ENCODE measurements around the gene CUX1. TPM values are rescaled to one million over a fixed set of nuclear protein-coding genes. Genes with fewer than 3 reads are reported as not detected.

The CUX1 gene
- total RNA-seq, 2 experiments from 2014 or later, result 20.2 to 20.4 TPM

DNA sequence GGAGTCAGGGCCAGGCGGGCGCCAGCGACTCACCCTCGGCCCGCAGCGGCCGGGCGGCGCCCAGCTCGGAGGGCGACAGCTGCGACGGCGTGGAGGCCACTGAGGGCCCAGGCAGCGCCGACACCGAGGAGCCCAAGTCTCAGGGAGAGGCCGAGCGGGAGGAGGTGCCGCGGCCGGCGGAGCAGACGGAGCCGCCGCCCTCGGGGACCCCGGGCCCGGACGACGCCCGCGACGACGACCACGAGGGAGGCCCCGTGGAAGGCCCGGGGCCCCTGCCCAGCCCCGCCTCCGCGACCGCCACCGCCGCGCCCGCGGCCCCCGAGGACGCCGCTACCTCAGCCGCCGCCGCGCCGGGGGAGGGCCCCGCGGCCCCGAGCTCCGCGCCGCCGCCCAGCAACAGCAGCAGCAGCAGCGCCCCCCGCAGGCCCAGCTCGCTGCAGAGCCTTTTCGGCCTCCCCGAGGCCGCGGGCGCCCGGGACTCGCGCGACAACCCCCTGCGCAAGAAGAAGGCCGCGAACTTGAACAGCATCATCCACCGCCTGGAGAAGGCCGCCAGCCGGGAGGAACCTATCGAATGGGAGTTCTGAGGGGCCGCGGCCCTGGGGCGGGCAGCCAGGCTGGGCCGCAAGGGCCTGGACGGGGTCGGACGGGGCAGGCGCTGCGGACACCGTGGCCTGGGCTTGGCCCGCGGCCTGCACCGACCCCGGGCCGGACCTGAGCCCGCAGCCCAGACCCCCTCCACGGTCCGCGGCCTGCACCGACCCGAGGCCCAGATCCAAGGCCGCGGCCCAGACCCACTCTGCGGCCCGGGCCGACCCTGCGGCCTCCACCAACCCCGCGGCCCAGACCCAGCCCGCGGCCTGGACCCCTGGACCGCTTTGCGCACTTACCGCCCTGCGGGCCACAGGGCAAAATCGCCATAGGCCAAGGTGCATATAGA lies 431.3 kb downstream of the CUX1 start:
- peaks cover 4% of the 10 kb centered on the region for H3K36me3 Mint-ChIP-seq (ENCODE audit: low read depth)
- no peaks in the 10 kb centered on the region for H3K27me3 Mint-ChIP-seq
- intact Hi-C loops (cut with micrococcal nuclease), result no loop called here
- TF ChIP-seq, protein P1, sequence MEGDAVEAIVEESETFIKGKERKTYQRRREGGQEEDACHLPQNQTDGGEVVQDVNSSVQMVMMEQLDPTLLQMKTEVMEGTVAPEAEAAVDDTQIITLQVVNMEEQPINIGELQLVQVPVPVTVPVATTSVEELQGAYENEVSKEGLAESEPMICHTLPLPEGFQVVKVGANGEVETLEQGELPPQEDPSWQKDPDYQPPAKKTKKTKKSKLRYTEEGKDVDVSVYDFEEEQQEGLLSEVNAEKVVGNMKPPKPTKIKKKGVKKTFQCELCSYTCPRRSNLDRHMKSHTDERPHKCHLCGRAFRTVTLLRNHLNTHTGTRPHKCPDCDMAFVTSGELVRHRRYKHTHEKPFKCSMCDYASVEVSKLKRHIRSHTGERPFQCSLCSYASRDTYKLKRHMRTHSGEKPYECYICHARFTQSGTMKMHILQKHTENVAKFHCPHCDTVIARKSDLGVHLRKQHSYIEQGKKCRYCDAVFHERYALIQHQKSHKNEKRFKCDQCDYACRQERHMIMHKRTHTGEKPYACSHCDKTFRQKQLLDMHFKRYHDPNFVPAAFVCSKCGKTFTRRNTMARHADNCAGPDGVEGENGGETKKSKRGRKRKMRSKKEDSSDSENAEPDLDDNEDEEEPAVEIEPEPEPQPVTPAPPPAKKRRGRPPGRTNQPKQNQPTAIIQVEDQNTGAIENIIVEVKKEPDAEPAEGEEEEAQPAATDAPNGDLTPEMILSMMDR (IDR thresholded peaks at IDR 0.05), result no peak
- H3K9me3 Mint-ChIP-seq, result no peaks in the 10 kb centered on the region
- no peak overlapping the region for H3K27ac Mint-ChIP-seq
- H3K4me1 Mint-ChIP-seq (ENCODE audit: low read depth), result no peaks in the 10 kb centered on the region
- ATAC-seq, result no peak
- H3K4me3 Mint-ChIP-seq, result no peak overlapping the region
- ChIA-PET CTCF (interaction anchor here (0.6 kb wide), 1 partner anchor 666 kb away, joined by 3 read pairs; no protein-coding TSS in a partner anchor), POLR2A (no interaction called here)
- no peak for DNase-seq

DNA sequence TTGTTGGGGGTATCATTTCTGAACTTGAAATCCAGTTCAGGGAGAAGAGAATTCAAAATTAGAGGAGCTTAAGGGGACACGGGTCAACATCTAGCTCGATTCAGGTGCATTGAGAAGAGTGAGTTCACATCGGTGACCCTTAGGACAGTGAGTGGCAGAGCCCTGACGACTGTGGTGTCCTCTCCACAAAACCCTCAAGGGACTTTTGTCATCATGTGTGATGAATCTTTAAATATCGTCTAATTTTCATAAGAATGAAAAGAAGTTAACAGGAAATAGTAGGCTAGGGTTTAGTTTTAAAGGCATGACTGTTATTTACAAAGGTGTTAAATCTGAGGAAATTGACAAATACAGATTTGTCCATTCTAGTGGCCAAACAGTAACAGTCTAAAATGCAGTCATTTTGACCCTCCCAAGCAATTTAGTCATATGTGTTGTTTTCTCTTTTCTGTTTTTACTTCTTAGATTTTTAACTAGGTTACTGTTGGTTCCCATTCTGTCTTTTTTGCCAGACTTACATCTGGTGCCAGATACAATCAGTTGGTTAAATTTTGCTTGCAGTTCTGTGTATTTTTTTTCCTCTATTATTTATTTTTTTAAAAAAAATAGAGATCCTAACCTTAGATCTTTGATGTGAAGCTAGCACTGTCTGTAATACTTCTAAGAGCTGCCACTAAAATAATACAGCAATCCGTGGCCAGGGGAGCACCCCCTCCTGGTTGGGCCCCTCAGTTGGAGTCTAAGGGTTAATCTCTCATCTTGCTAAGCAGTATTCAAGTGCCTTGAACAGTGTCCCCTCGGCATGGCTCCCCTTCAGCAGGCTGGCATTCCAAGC lies 434.3 kb downstream of the CUX1 start:
- no peaks in the 10 kb centered on the region for H3K27me3 Mint-ChIP-seq
- TF ChIP-seq, protein P1 (IDR thresholded peaks at IDR 0.05), result no peak
- peaks cover 4% of the 10 kb centered on the region for H3K36me3 Mint-ChIP-seq (ENCODE audit: low read depth)
- no peak overlapping the region for H3K27ac Mint-ChIP-seq
- no peaks in the 10 kb centered on the region for H3K9me3 Mint-ChIP-seq
- no peak overlapping the region for H3K4me3 Mint-ChIP-seq
- H3K4me1 Mint-ChIP-seq (ENCODE audit: low read depth), result no peaks in the 10 kb centered on the region
- intact Hi-C loops (cut with micrococcal nuclease), result no loop called here
- CTCF ChIA-PET, result interaction anchor here (2.6 kb wide), 1 partner anchor 20 kb away, joined by 14 read pairs; no protein-coding TSS in a partner anchor
- DNase-seq (no peak), ATAC-seq (no peak)
- POLR2A ChIA-PET, result no interaction called here

DNA sequence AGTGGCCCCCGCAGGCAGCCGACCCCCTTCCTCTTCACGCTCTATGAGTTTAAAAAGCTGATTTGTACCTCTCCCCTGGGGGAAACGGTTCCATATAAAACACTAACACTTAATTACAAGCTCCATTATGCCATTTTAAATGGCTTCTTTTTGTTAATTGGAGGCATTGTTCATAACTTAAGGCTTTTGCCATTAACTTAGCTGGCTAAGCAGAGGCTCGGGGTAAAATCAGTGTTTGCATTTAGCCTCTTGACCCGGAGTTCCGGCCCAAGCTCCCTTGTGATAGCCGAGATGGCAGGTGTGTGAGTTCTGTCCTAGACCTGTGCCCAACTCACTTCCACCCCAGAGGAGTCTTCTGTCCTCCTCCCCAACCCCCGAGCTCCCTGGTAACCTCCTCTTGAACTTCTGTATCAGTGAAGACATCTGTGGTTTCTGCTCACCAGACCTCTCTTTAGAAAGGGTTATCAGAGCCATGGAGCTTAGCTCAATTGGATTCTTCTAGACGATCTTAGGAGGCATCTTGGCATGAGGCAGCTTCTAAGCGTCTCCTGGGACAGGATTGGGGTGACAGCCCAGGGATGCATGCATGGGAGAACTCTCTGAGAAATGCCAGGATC lies 435.0 kb downstream of the CUX1 start:
- TF ChIP-seq, protein P1 (IDR thresholded peaks at IDR 0.05), result no peak
- ChIA-PET POLR2A (interaction anchor here (0.7 kb wide), 1 partner anchor 19 kb away, joined by 3 read pairs; no protein-coding TSS in a partner anchor), CTCF (interaction anchor here (2.6 kb wide), 1 partner anchor 19 kb away, joined by 14 read pairs; no protein-coding TSS in a partner anchor)
- intact Hi-C loops (cut with micrococcal nuclease), result no loop called here
- Mint-ChIP-seq H3K4me3 (no peak overlapping the region), H3K27me3 (no peaks in the 10 kb centered on the region), H3K9me3 (no peaks in the 10 kb centered on the region), H3K4me1 (ENCODE audit: low read depth) (no peaks in the 10 kb centered on the region), H3K27ac (no peak overlapping the region), H3K36me3 (ENCODE audit: low read depth) (peaks cover 4% of the 10 kb centered on the region)
- no peak for DNase-seq
- no peak for ATAC-seq

DNA sequence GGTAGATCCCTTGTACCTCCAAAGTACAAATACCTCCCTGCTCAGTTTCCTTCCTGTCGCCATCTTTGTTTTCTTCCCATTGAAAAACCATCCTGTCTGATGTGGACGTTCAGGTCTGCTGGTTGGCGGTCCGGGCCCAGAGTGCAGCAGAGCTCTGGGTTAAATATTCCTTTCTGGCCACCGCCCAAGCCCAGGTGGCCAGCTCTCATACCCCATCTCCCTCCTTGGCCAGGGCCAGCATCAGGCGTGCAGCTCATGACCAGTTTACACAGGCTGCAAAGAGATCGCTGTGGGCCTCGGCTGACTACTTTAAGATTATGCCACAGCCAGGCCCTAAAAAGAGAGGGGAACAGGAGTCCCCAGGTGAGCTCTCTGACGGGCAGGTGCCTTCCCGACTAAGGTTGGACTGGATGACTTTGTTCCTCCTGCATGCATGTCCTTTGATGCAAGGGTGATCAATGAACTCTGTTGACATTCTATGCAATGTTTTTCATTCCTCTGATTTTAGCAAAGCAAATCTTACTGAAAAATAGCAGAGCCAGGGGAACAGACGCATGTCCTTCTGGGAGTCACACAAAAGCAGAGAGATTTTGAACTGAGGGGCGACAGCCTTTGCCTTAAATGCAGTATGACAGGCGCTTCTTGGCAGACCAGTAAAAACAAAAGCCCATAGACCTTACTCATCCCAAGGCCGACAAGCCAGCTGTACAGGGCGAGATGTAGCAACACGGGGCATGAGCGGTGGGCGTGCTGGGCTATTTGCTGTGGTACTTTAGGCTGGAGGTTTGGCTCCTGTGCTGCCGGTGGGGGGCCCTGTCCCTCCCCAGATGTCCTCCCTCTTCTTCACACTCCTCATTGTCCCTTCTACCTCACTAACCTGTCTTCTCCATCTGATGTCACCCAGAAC lies 435.9 kb downstream of the CUX1 start:
- Mint-ChIP-seq H3K36me3 (ENCODE audit: low read depth) (peaks cover 4% of the 10 kb centered on the region), H3K4me3 (no peak overlapping the region), H3K27ac (no peak overlapping the region), H3K27me3 (no peaks in the 10 kb centered on the region), H3K9me3 (no peaks in the 10 kb centered on the region), H3K4me1 (ENCODE audit: low read depth) (no peaks in the 10 kb centered on the region)
- ATAC-seq (no peak), DNase-seq (no peak)
- POLR2A ChIA-PET, result interaction anchor here (0.7 kb wide), 1 partner anchor 18 kb away, joined by 3 read pairs; no protein-coding TSS in a partner anchor
- TF ChIP-seq, protein P1 (IDR thresholded peaks at IDR 0.05), result no peak
- CTCF ChIA-PET, result interaction anchor here (2.6 kb wide), 1 partner anchor 18 kb away, joined by 14 read pairs; no protein-coding TSS in a partner anchor
- intact Hi-C loops (cut with micrococcal nuclease), result no loop called here

Data from activated CD8-positive, alpha-beta T cell treated with anti-CD3 and anti-CD28 coated beads for 36 hours (primary cell).